Activated CD8-positive, alpha-beta T cell treated with anti-CD3 and anti-CD28 coated beads, Interleukin-2, amount 10 ng/mL, durations not matched to agents 7 days and 5 days (primary cell): ENCODE data around the gene CBX3. TPM values are rescaled to one million over a fixed set of nuclear protein-coding genes. Genes with fewer than 3 reads are reported as not detected.
"Not testable (repeated sequence)": the region's sequence is repeated elsewhere in the genome, so short reads cannot be mapped to it uniquely, and the experiment has no call there.

Source experiments
- ATAC-seq: fragments of 150-1000 bp; cut with Tn5 transposase; one replicate; pipeline ENCODE4 v1.10.0; 2021; ENCODE audit warnings: moderate library complexity
- CTCF ChIA-PET: fragments of 350-600 bp; sonication (Branson Sonifier 250); formaldehyde crosslinking; loops from one replicate; lab custom pipeline; 2021; ENCODE audit warnings: antibody characterized with exemption; lab: Charles Lee
- POLR2A ChIA-PET: fragments of 350-600 bp; sonication (Branson Sonifier 250); formaldehyde crosslinking; loops from one replicate; lab custom pipeline; 2021; ENCODE audit warnings: antibody characterized with exemption; lab: Charles Lee
- DNase-seq: peaks from one replicate; pipeline ENCODE4 v3.0.0-alpha.2; 2020
- H3K27ac Mint-ChIP-seq: one replicate; pipeline ENCODE4 v1.8.0; 2021; ENCODE audit warnings: mild to moderate bottlenecking, mixed read lengths
- H3K27me3 Mint-ChIP-seq: one replicate; pipeline ENCODE4 v1.8.0; 2021; ENCODE audit warnings: low read depth, mixed read lengths
- H3K36me3 Mint-ChIP-seq: one replicate; pipeline ENCODE4 v1.8.0; 2021; ENCODE audit warnings: low read depth, mixed read lengths
- H3K4me1 Mint-ChIP-seq: one replicate; pipeline ENCODE4 v1.8.0; 2021; ENCODE audit warnings: low read depth, mixed read lengths
- H3K4me3 Mint-ChIP-seq: one replicate; pipeline ENCODE4 v1.8.0; 2021; ENCODE audit warnings: mild to moderate bottlenecking, mixed read lengths
- H3K9me3 Mint-ChIP-seq: one replicate; pipeline ENCODE4 v1.8.0; 2022; ENCODE audit warnings: mixed read lengths; ENCODE audit not compliant: insufficient read depth
- total RNA-seq, 2 experiments: library from RNA; stranded (reverse); gene quantifications; one replicate each; pipeline ENCODE4 v1.2.3, GENCODE V29; 2021

Gene CBX3
- 100 to 1,000 TPM; 254 to 269 TPM for total RNA-seq

DNA sequence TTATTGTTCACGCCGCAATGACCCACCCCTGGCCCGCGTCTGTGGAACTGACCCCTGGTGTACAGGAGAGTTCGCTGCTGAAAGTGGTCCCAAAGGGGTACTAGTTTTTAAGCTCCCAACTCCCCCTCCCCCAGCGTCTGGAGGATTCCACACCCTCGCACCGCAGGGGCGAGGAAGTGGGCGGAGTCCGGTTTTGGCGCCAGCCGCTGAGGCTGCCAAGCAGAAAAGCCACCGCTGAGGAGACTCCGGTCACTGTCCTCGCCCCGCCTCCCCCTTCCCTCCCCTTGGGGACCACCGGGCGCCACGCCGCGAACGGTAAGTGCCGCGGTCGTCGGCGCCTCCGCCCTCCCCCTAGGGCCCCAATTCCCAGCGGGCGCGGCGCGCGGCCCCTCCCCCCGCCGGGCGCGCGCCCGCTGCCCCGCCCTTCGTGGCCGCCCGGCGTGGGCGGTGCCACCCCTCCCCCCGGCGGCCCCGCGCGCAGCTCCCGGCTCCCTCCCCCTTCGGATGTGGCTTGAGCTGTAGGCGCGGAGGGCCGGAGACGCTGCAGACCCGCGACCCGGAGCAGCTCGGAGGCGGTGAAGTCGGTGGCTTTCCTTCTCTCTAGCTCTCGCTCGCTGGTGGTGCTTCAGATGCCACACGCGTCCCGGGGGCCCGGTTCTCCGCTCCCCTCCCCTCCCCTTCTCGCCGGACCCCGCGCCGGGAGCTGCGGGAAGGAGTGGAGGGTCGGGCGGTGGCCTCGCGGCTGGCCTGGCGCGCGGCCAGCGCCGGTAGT lies at the start of gene CBX3:
Gene CBX3 (plus strand): TSS at position 499 of the 772 bp plus-strand sequence. CDS start 1,254 bp downstream, outside the sequence.
- DNase-seq (peak; percentile 96), ATAC-seq (peak; percentile 50)
- peak within 1 kb of the TSS; percentile 100 for H3K27ac Mint-ChIP-seq
- peaks cover 83% of the 10 kb centered on the region for H3K36me3 Mint-ChIP-seq
- POLR2A ChIA-PET, result interaction anchor here (0.5 to 12.0 kb wide), 22 partner anchors 9 to 339 kb away, joined by 3 to 187 read pairs (median 4); partner anchors contain the start of genes NFE2L3 and SNX10
- H3K27me3 Mint-ChIP-seq, result no peaks in the 10 kb centered on the region
- peak within 1 kb of the TSS; percentile 100 for H3K4me3 Mint-ChIP-seq
- CTCF ChIA-PET, result interaction anchor here (0.7 to 12.8 kb wide), 6 partner anchors 9 to 168 kb away, joined by 3 to 222 read pairs (median 6); no protein-coding TSS in a partner anchor
- peaks cover 35% of the 10 kb centered on the region for H3K4me1 Mint-ChIP-seq
- no peaks in the 10 kb centered on the region for H3K9me3 Mint-ChIP-seq

DNA sequence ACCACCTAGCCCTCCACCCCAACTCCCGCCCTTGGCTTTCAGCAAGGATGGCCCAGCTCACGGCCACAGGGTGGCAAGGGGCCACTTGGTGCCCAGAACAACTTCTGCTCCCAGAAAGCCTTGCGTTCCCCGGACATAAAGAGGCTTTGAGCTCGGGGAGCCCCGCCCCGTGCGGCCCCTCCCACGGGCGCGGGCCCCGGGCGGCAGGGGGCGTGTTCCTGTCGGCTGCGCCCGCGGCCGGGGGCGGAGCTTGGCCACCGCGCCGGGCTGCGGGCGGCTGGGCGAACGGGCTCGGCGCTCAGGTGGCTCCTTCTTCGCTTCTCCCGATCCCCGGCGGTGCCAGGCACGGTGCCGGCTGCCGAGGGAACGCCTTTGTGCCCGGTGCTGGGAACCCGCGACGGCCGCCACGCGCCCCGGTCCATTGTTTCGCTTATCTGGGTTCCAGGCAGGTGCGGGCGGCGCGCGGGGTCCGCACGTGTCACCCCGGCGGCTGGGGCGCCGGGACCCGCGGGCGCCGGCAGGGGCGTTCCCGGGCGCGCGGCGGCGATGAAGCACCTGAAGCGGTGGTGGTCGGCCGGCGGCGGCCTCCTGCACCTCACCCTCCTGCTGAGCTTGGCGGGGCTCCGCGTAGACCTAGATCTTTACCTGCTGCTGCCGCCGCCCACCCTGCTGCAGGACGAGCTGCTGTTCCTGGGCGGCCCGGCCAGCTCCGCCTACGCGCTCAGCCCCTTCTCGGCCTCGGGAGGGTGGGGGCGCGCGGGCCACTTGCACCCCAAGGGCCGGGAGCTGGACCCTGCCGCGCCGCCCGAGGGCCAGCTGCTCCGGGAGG lies 49.4 kb upstream of the CBX3 start, which contains the start of gene NFE2L3:
Gene NFE2L3 (plus strand): TSS at position 246 of the 829 bp plus-strand sequence. CDS start 301 bp downstream, at position 547.
- Mint-ChIP-seq H3K27ac (peak within 1 kb of the TSS; percentile 98), H3K27me3 (no peaks in the 10 kb centered on the region), H3K9me3 (no peaks in the 10 kb centered on the region), H3K4me1 (peaks cover 64% of the 10 kb centered on the region), H3K36me3 (no peaks in the 10 kb centered on the region), H3K4me3 (peak within 1 kb of the TSS; percentile 92)
- ATAC-seq (peak; percentile 76), DNase-seq (peak; percentile 87)
- ChIA-PET POLR2A (interaction anchor here (0.8 to 4.0 kb wide), 19 partner anchors 9 to 217 kb away, joined by 3 to 39 read pairs (median 7); partner anchors contain the start of genes CBX3 and HNRNPA2B1), CTCF (interaction anchor here (0.9 to 3.9 kb wide), 18 partner anchors 9 to 349 kb away, joined by 3 to 57 read pairs (median 4); no protein-coding TSS in a partner anchor)

- ATAC-seq (peak; percentile 40), DNase-seq (peak; percentile 53)
- ChIA-PET CTCF (interaction anchor here (1.0 to 3.9 kb wide), 13 partner anchors 8 to 348 kb away, joined by 3 to 57 read pairs (median 5); no protein-coding TSS in a partner anchor), POLR2A (interaction anchor here (1.2 to 4.0 kb wide), 15 partner anchors 8 to 70 kb away, joined by 3 to 39 read pairs (median 10); partner anchors contain the start of genes CBX3 and HNRNPA2B1)
- H3K27ac Mint-ChIP-seq, result peak overlapping the region; percentile 94
- peak overlapping the region; percentile 92 for H3K4me3 Mint-ChIP-seq
- H3K36me3 Mint-ChIP-seq, H3K27me3 Mint-ChIP-seq, H3K9me3 Mint-ChIP-seq: not testable (repeated sequence)
- H3K4me1 Mint-ChIP-seq, result peaks cover 71% of the 10 kb centered on the region
These were observed 48.7 kb upstream of the CBX3 start for GRCh38 chr7:26152782-26153240.

- ATAC-seq (no peak), DNase-seq (peak; percentile 34)
- POLR2A ChIA-PET, result interaction anchor here (2.0 to 6.0 kb wide), 3 partner anchors 13 to 43 kb away, joined by 11 to 148 read pairs (median 33); partner anchors contain the start of genes CBX3 and HNRNPA2B1
- Mint-ChIP-seq H3K4me1 (peaks cover 76% of the 10 kb centered on the region), H3K27ac (peak overlapping the region; percentile 94), H3K27me3 (no peaks in the 10 kb centered on the region), H3K36me3 (peaks cover 4% of the 10 kb centered on the region), H3K4me3 (peak overlapping the region; percentile 92), H3K9me3 (no peaks in the 10 kb centered on the region)
- CTCF ChIA-PET, result no interaction called here
These were observed 48.2 kb upstream of the CBX3 start for GRCh38 chr7:26153241-26153822.

- H3K9me3 Mint-ChIP-seq, result no peaks in the 10 kb centered on the region
- no peaks in the 10 kb centered on the region for H3K27me3 Mint-ChIP-seq
- peak overlapping the region; percentile 92 for H3K4me3 Mint-ChIP-seq
- H3K4me1 Mint-ChIP-seq, result peaks cover 84% of the 10 kb centered on the region
- DNase-seq (peak; percentile 31), ATAC-seq (no peak)
- ChIA-PET POLR2A (interaction anchor here (0.9 to 6.0 kb wide), 5 partner anchors 13 to 63 kb away, joined by 3 to 148 read pairs (median 11); partner anchors contain the start of genes CBX3 and HNRNPA2B1), CTCF (interaction anchor here (0.6 to 5.8 kb wide), 4 partner anchors 13 to 1338 kb away, joined by 3 to 40 read pairs (median 4); no protein-coding TSS in a partner anchor)
- H3K27ac Mint-ChIP-seq, result peak overlapping the region; percentile 94
- peaks cover 4% of the 10 kb centered on the region for H3K36me3 Mint-ChIP-seq
These were observed 47.4 kb upstream of the CBX3 start for GRCh38 chr7:26153823-26154783.

DNA sequence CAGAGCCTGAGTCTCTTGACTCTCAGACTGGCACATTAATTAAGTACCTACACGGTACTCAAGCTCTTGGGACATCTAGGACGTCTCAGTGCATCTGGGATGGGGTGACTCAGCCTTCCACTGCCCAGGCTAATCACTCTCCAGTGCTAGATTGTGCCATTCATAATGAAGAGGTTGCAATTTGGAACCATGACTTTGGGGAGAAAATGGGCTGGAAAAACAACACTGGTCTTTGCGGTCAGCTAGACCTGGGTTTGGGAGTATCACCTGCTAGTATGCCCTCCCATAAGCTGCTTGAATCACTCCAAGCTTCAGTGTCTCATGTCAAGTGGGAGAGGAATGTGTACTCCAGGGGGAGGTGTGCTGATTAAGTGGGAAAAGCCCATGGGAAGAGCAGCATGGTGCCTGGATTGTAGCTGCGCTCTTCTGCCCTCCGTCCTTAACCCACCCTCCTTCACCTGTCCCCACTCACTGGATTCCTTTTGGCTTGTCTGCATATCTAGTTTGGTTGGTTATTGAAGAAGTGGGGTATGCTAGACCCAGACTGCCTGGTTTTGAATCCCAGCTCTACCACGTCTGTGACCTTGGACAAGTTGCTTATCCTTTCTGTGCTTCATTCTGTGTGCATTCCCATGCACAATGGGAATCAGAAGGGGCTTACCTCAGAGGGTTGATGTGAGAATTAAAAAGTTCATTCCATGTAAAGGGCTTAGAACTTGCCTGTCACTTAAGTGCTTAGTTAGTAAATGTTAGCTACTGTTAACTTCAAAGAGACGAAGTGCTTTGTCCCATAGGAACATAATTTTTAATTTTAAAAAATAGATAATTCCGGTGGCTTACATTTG lies 45.8 kb upstream of the CBX3 start:
- peaks cover 9% of the 10 kb centered on the region for H3K36me3 Mint-ChIP-seq

DNA sequence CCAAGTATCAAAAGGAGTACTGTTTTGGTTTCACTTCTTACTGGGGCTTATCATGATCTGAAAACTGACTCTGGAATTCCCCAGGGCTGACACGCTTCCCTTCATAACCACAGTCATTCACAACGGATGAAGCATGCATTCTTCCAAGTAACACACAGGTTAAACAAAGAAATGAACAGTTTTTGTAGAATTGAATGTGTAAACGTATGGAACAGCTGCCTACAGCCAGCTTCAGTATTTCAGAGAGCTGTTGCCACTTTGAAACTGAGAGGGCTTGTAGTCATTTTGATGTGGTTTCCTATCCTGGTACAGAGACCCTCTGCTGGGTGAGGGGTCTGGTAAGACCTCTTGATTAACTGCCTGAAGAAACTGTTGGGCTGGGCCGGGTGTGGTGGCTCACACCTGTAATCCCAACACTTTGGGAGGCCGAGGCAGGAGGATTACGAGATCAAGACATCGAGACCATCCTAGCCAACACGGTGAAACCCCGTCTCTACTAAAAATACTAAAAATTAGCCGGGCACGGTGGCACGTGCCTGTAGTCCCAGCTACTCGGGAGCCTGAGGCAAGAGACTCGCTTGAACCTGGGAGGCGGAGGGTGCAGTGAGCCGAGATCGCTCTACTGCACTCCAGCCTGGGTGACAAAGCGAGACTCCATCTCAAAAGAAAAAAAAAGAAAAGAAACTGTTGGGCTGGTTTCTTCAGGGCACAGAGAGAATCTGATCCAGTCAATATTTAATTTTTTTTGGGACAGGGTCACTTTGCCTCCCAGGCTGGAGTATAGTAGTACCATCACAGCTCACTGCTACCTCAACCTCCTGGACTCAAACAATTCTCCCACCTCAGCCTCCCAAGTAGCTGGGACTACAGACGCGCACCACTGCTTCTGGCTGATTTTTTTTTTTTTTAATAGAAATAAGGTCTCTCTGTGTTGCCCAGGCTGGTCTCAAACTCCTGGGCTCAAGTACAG lies 44.8 kb upstream of the CBX3 start:
- no peaks in the 10 kb centered on the region for H3K27me3 Mint-ChIP-seq
- H3K9me3 Mint-ChIP-seq, result no peaks in the 10 kb centered on the region
- peaks cover 81% of the 10 kb centered on the region for H3K4me1 Mint-ChIP-seq
- ATAC-seq (peak; percentile 12), DNase-seq (peak; percentile 42)
- ChIA-PET POLR2A (interaction anchor here (0.9 to 6.0 kb wide), 6 partner anchors 10 to 300 kb away, joined by 3 to 148 read pairs (median 10); partner anchors contain the start of genes CBX3 and HNRNPA2B1), CTCF (interaction anchor here (0.7 to 5.8 kb wide), 12 partner anchors 10 to 264 kb away, joined by 3 to 40 read pairs (median 4); no protein-coding TSS in a partner anchor)
- peaks cover 13% of the 10 kb centered on the region for H3K36me3 Mint-ChIP-seq
- peak overlapping the region; percentile 66 for H3K4me3 Mint-ChIP-seq
- peak overlapping the region; percentile 78 for H3K27ac Mint-ChIP-seq

More for the DNA sequence above, 45.8 kb upstream of the CBX3 start:
- Mint-ChIP-seq H3K27ac (peak overlapping the region; percentile 94), H3K4me1 (peaks cover 88% of the 10 kb centered on the region), H3K27me3 (no peaks in the 10 kb centered on the region), H3K9me3 (no peaks in the 10 kb centered on the region), H3K4me3 (peak overlapping the region; percentile 66)
- ATAC-seq, result no peak
- CTCF ChIA-PET, result interaction anchor here (0.8 to 5.8 kb wide), 11 partner anchors 11 to 263 kb away, joined by 3 to 40 read pairs (median 4); no protein-coding TSS in a partner anchor
- no peak for DNase-seq
- POLR2A ChIA-PET, result interaction anchor here (0.9 to 6.0 kb wide), 8 partner anchors 11 to 299 kb away, joined by 3 to 148 read pairs (median 9); partner anchors contain the start of genes CBX3 and HNRNPA2B1

DNA sequence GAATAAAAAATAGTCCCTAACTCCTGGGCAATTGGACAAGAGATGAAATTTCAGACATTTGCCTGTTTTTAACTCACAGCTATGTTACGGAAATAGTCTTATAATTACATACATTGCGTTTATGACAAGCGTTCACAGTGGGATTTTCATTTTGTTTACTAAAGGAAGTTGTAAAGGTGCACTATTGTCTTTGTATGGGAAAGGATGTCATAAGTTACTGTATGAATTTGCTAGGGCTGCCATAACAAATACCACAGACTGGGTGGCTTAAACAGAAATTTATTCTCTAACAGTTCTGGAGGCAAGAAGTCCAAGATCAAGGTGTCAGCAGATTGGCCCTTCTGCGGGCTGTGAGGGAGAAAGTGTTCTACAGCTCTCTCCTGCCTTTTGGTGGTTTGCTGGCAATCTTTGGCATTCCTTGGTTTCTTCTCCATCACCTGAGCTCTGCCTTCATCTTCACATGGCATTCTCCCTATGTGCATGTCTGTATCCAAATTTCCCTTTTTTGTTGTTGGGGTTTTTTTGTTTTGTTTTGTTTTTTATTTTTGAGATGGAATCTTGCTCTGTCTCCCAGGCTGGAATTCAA lies 43.9 kb upstream of the CBX3 start:
- Mint-ChIP-seq H3K9me3 (no peaks in the 10 kb centered on the region), H3K27me3 (no peaks in the 10 kb centered on the region), H3K36me3 (peaks cover 13% of the 10 kb centered on the region), H3K4me3 (no peak overlapping the region), H3K27ac (no peak overlapping the region), H3K4me1 (peaks cover 80% of the 10 kb centered on the region)
- DNase-seq (no peak), ATAC-seq (no peak)
- POLR2A ChIA-PET, result interaction anchor here (2.4 to 6.0 kb wide), 3 partner anchors 9 to 39 kb away, joined by 12 to 148 read pairs (median 33); partner anchors contain the start of genes CBX3 and HNRNPA2B1
- CTCF ChIA-PET, result interaction anchor here (0.6 to 5.8 kb wide), 12 partner anchors 9 to 220 kb away, joined by 3 to 40 read pairs (median 4); no protein-coding TSS in a partner anchor
